ENCODE measurements around the gene ZFYVE9.

- TF ChIP-seq CTCF (conservative IDR thresholded peaks at IDR 0.05; ENCODE audit: low read depth in 2 of 2) (no peak), EZH2phosphoT487 (IDR thresholded peaks at IDR 0.05; ENCODE audit: unreplicated experiment) (no peak), EZH2 (IDR thresholded peaks at IDR 0.05; ENCODE audit: low read depth, unreplicated experiment) (no peak), NANOG (IDR thresholded peaks at IDR 0.05; ENCODE audit: borderline replicate concordance) (no peak), REST (IDR thresholded peaks at IDR 0.05; ENCODE audit: unreplicated experiment) (no peak), ZNF114 (CRISPR knock-in tag; IDR thresholded peaks at IDR 0.05) (no peak), POLR2AphosphoS5 (IDR thresholded peaks at IDR 0.05; ENCODE audit: low read depth) (no peak), ZNF462 (CRISPR knock-in tag; IDR thresholded peaks at IDR 0.05) (no peak), JUNB (IDR thresholded peaks at IDR 0.05; ENCODE audit: unreplicated experiment) (no peak)
These were observed 96.6 kb downstream of the ZFYVE9 start for GRCh38 chr1:52238474-52238873.

Data from GM23338 (cell line).